Suprapubic skin (tissue), 4 donors: ENCODE data around the gene RPUSD1.
"Not testable (repeated sequence)": the region's sequence is repeated elsewhere in the genome, so short reads cannot be mapped to it uniquely, and the experiment has no call there.

Experiments used
- EP300 ChIP-seq: sonication (generic); formaldehyde crosslinking; IDR thresholded peaks from one replicate; pipeline ENCODE4 v1.6.1; 2017; ENCODE audit warnings: antibody characterized with exemption
- POLR2A ChIP-seq, 2 donors: fragments of 450-650 bp; IDR thresholded peaks; one replicate each; pipeline ENCODE4 v1.6.1; 2017; ENCODE audit warnings: antibody characterized with exemption in 2 of 2, mild to moderate bottlenecking in 2 of 2, moderate library complexity in 2 of 2
- POLR2AphosphoS5 ChIP-seq, 3 donors: sonication (generic); formaldehyde crosslinking; IDR thresholded peaks; one replicate each; pipeline ENCODE4 v1.6.1; 2017; ENCODE audit warnings: antibody characterized with exemption in 3 of 3

GRCh38 chr16:836822-837221 lies 48.6 kb upstream of the RPUSD1 start:
- TF ChIP-seq POLR2A (IDR thresholded peaks at IDR 0.05); POLR2AphosphoS5 (IDR thresholded peaks at IDR 0.05); EP300: not testable (repeated sequence)
